Measurements from ENCODE around the gene CACHD1. TPM values are rescaled to one million over a fixed set of nuclear protein-coding genes. Genes with fewer than 3 reads are reported as not detected.
A peak's percentile ranks its signal among the peaks of the same experiment; 100 is the strongest.
"Not testable (repeated sequence)": the region's sequence is repeated elsewhere in the genome, so short reads cannot be mapped to it uniquely, and the experiment has no call there.

Gene CACHD1
- total RNA-seq, 1 donor from 2014 or later, result 5.9 TPM

DNA sequence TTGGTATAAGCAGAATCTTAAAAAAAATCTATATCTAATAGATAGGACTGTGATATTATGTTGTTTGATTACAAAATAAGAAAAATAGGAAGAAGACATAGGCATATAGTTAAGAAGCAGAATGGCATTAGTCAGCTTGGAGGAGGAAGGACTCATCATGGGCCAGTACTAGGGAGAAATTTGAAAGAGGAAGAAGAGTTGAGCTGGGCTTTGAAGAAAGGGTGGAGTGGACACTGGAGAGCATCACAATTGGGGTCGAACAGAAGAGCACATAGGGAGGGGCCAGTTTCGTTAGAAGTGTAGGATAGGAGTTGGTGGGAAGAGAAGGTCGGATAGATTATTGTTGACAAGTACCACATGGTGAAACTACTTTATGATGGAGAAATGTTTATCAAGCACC, 129.3 kb downstream of the CACHD1 start:
- H3K4me3 ChIP-seq (ENCODE audit: low read depth, low read length), result no peak overlapping the region
- TF ChIP-seq, protein P1, sequence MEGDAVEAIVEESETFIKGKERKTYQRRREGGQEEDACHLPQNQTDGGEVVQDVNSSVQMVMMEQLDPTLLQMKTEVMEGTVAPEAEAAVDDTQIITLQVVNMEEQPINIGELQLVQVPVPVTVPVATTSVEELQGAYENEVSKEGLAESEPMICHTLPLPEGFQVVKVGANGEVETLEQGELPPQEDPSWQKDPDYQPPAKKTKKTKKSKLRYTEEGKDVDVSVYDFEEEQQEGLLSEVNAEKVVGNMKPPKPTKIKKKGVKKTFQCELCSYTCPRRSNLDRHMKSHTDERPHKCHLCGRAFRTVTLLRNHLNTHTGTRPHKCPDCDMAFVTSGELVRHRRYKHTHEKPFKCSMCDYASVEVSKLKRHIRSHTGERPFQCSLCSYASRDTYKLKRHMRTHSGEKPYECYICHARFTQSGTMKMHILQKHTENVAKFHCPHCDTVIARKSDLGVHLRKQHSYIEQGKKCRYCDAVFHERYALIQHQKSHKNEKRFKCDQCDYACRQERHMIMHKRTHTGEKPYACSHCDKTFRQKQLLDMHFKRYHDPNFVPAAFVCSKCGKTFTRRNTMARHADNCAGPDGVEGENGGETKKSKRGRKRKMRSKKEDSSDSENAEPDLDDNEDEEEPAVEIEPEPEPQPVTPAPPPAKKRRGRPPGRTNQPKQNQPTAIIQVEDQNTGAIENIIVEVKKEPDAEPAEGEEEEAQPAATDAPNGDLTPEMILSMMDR (conservative IDR thresholded peaks at IDR 0.05; ENCODE audit: low read depth, low read length), result no peak
- no peak for DNase-seq (ENCODE audit: low read depth)

GRCh38 chr1:64601207-64601606, 131.3 kb downstream of the CACHD1 start:
- no peak overlapping the region for H3K4me3 ChIP-seq (ENCODE audit: low read depth, low read length)
- no peak for DNase-seq (ENCODE audit: low read depth)
- TF ChIP-seq, protein P1 (conservative IDR thresholded peaks at IDR 0.05; ENCODE audit: low read depth, low read length), result no peak

DNA sequence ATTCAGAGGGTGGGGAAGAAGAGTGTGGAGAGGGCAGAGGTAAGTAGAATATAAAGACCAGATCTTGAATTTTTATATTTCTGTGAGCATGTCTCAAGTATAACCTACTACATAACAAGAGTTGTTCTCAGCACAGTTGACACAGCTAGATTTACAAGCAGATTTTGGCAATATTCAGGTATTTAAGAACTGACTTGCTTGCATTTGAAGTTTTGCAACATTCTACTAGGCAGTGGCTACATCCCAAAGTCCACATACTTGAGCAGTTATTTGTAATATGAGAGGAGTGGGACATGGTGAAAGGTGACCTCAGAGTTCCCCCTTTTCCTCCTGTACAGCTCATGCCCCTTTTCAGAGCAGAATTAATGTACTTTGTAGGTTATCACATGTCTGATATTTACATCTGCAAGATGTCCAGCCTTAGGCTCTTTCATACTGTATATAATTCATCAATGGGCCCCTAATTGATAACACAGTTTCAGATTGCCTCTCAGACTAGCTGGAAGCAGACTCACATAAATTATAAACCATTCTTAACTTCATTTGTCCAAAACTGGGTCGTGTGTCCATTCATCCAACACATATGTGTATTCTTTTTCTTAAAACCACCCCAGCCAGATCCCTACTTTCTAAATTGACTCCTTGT, 138.2 kb downstream of the CACHD1 start:
- H3K4me3 ChIP-seq (ENCODE audit: low read depth, low read length), result no peak overlapping the region
- TF ChIP-seq, protein P1 (conservative IDR thresholded peaks at IDR 0.05; ENCODE audit: low read depth, low read length), result no peak
- no peak for DNase-seq (ENCODE audit: low read depth)

GRCh38 chr1:64608651-64609048, 138.7 kb downstream of the CACHD1 start:
- TF ChIP-seq, protein P1 (conservative IDR thresholded peaks at IDR 0.05; ENCODE audit: low read depth, low read length), result no peak
- DNase-seq (ENCODE audit: low read depth), result no peak
- no peak overlapping the region for H3K4me3 ChIP-seq (ENCODE audit: low read depth, low read length)

DNA sequence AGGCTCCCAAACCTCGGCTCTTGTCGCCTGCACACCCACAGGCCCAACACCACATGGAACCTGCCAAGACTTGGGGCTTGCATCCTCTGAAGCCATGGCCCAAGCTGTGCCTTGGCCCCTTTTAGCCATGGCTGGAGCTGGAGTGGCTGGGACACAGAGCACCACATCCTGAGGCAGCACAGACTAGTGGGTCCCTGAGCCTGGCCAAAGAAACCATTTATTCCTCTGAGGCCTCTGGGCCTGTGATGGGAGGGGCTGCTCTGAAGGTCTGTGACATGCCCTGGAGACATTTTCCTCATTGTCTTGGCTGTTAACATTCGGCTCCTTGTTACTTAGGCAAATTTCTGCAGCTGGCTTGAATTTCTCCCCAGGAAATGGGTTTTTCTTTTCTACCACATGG, 141.0 kb downstream of the CACHD1 start:
- H3K4me3 ChIP-seq (ENCODE audit: low read depth, low read length); DNase-seq (ENCODE audit: low read depth): not testable (repeated sequence)

DNA sequence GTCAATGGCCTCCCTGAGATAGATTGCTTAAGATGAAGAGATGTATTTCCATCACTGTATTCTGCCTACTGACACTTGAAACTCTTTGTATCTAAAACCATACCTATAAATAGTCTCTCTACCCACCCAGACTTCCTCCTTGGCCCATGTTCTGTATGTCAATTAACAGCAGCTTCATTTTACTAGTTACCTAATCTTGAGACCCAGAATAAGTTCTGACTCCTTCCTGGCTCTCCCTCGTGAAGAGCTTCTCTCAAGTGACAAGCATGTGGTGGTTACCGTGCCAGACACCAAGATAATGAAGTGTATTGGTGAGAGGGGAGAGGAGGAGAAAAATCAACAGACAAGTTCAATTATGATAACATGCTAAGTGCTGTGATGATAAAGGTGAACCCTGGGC, 146.1 kb downstream of the CACHD1 start:
- TF ChIP-seq, protein P1 (conservative IDR thresholded peaks at IDR 0.05; ENCODE audit: low read depth, low read length), result no peak
- DNase-seq (ENCODE audit: low read depth), result no peak
- no peak overlapping the region for H3K4me3 ChIP-seq (ENCODE audit: low read depth, low read length)

GRCh38 chr1:64623750-64624191, 153.8 kb downstream of the CACHD1 start:
- DNase-seq (ENCODE audit: low read depth), result peak; percentile 33

More at GRCh38 chr1:64623750-64624191, 153.8 kb downstream of the CACHD1 start:
- TF ChIP-seq, protein P1 (conservative IDR thresholded peaks at IDR 0.05; ENCODE audit: low read depth, low read length), result no peak
- H3K4me3 ChIP-seq (ENCODE audit: low read depth, low read length), result no peak overlapping the region
